Measurements from ENCODE around the gene ELAVL2. TPM values are rescaled to one million over a fixed set of nuclear protein-coding genes. Genes with fewer than 3 reads are reported as not detected.

The ELAVL2 gene
- total RNA-seq = not detected
- long read RNA-seq = 0 reads

GRCh38 chr9:23826120-23826629, at the start of gene ELAVL2:
TSS of gene ELAVL2 (minus strand) at chr9:23826240. CDS start at chr9:23762234, 64,006 bp downstream.
- peak; percentile 90 for DNase-seq (ENCODE audit: low spot score)

- no peak for DNase-seq (ENCODE audit: low spot score)
These were observed 32.2 kb upstream of the ELAVL2 start for GRCh38 chr9:23858234-23858633.

- DNase-seq (ENCODE audit: low spot score) = no peak
These were observed 30.0 kb upstream of the ELAVL2 start for GRCh38 chr9:23855873-23856604.

- peak; percentile 82 for DNase-seq (ENCODE audit: low spot score)
These were observed 24.9 kb upstream of the ELAVL2 start for GRCh38 chr9:23850690-23851629.

- DNase-seq (ENCODE audit: low spot score) = peak; percentile 65
These were observed 24.2 kb upstream of the ELAVL2 start for GRCh38 chr9:23850242-23850689.

- DNase-seq (ENCODE audit: low spot score) = no peak
These were observed 23.5 kb upstream of the ELAVL2 start for GRCh38 chr9:23849379-23850035.

GRCh38 chr9:23842565-23843129, 16.6 kb upstream of the ELAVL2 start:
- DNase-seq (ENCODE audit: low spot score) = no peak

- DNase-seq (ENCODE audit: low spot score) = no peak
These were observed 15.3 kb upstream of the ELAVL2 start for GRCh38 chr9:23841304-23841703.

- no peak for DNase-seq (ENCODE audit: low spot score)
These were observed 11.0 kb upstream of the ELAVL2 start for GRCh38 chr9:23837038-23837437.

- peak; percentile 33 for DNase-seq (ENCODE audit: low spot score)
These were observed 5.1 kb upstream of the ELAVL2 start for GRCh38 chr9:23830929-23831730.

- DNase-seq (ENCODE audit: low spot score) = no peak
These were observed 4.4 kb upstream of the ELAVL2 start for GRCh38 chr9:23830476-23830805.

GRCh38 chr9:23829580-23830475, 3.8 kb upstream of the ELAVL2 start:
- DNase-seq (ENCODE audit: low spot score) = no peak

- DNase-seq (ENCODE audit: low spot score) = no peak
These were observed 340 bp downstream of the ELAVL2 start for GRCh38 chr9:23825700-23826099.

GRCh38 chr9:23824830-23825591, 1.0 kb downstream of the ELAVL2 start:
- DNase-seq (ENCODE audit: low spot score) = no peak

GRCh38 chr9:23823986-23824829, 1.8 kb downstream of the ELAVL2 start:
- no peak for DNase-seq (ENCODE audit: low spot score)

- DNase-seq (ENCODE audit: low spot score) = no peak
These were observed 2.8 kb downstream of the ELAVL2 start for GRCh38 chr9:23823269-23823668.
